ENCODE data around the gene REEP1. TPM values are rescaled to one million over a fixed set of nuclear protein-coding genes. Genes with fewer than 3 reads are reported as not detected.

Gene REEP1
- total RNA-seq, 1 experiment from 2014 or later, result 5.9 TPM

DNA sequence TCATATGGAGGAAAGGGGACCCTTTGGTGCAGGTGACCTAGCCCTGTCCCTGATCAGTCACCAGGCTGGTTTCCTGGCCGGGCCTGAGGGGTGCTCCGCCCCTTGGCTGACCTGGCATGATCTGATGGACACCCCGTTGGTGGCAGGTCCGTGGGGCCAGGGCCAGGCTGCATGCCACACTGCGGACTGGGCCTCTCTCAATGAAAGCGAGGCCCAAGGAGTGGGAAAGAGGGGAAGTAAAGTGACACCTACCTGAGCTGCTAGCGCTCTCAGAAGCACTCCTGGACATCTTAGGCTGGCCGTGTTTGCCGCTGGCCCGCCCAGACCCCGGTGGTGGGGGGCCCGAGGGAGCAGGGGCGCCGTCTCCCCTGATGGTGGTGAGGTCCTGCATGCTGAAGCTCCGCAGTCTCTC lies 105.0 kb downstream of the REEP1 start:
- H4K20me1 ChIP-seq (ENCODE audit: insufficient read depth), result no peaks in the 10 kb centered on the region
- BruUV-seq (replicated peaks), result no TSS peak
- no peak overlapping the region for H3K4me2 ChIP-seq (ENCODE audit: low read length)
- H3K9me2 ChIP-seq (ENCODE audit: insufficient read depth), result no peaks in the 10 kb centered on the region
- TF ChIP-seq CBX3 (IDR thresholded peaks at IDR 0.05; ENCODE audit: low read depth) (no peak), ZNF274 (IDR thresholded peaks at IDR 0.05; ENCODE audit: low read depth, low read length) (no peak), POLR2AphosphoS5 (IDR thresholded peaks at IDR 0.05; ENCODE audit: low read depth, low read length) (no peak), SIN3A (IDR thresholded peaks at IDR 0.05; ENCODE audit: low read depth) (no peak), ZFX (IDR thresholded peaks at IDR 0.05) (no peak), CEBPB (IDR thresholded peaks at IDR 0.05; ENCODE audit: low read depth) (no peak), YY1 (IDR thresholded peaks at IDR 0.05; ENCODE audit: extremely low read depth, insufficient replicate concordance, low read depth, low read length) (no peak), JUND (IDR thresholded peaks at IDR 0.05) (no peak)
- TF ChIP-seq, protein P1, sequence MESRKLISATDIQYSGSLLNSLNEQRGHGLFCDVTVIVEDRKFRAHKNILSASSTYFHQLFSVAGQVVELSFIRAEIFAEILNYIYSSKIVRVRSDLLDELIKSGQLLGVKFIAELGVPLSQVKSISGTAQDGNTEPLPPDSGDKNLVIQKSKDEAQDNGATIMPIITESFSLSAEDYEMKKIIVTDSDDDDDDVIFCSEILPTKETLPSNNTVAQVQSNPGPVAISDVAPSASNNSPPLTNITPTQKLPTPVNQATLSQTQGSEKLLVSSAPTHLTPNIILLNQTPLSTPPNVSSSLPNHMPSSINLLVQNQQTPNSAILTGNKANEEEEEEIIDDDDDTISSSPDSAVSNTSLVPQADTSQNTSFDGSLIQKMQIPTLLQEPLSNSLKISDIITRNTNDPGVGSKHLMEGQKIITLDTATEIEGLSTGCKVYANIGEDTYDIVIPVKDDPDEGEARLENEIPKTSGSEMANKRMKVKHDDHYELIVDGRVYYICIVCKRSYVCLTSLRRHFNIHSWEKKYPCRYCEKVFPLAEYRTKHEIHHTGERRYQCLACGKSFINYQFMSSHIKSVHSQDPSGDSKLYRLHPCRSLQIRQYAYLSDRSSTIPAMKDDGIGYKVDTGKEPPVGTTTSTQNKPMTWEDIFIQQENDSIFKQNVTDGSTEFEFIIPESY (IDR thresholded peaks at IDR 0.05; ENCODE audit: extremely low read depth, insufficient replicate concordance, low read length), result no peak
- TF ChIP-seq, protein P2, sequence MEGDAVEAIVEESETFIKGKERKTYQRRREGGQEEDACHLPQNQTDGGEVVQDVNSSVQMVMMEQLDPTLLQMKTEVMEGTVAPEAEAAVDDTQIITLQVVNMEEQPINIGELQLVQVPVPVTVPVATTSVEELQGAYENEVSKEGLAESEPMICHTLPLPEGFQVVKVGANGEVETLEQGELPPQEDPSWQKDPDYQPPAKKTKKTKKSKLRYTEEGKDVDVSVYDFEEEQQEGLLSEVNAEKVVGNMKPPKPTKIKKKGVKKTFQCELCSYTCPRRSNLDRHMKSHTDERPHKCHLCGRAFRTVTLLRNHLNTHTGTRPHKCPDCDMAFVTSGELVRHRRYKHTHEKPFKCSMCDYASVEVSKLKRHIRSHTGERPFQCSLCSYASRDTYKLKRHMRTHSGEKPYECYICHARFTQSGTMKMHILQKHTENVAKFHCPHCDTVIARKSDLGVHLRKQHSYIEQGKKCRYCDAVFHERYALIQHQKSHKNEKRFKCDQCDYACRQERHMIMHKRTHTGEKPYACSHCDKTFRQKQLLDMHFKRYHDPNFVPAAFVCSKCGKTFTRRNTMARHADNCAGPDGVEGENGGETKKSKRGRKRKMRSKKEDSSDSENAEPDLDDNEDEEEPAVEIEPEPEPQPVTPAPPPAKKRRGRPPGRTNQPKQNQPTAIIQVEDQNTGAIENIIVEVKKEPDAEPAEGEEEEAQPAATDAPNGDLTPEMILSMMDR (IDR thresholded peaks at IDR 0.05 in 2 of 3, conservative IDR thresholded peaks at IDR 0.05 in 1 of 3; ENCODE audit: borderline replicate concordance in 1 of 3, insufficient read depth in 1 of 3, low read depth in 2 of 3, low read length in 2 of 3), result no peak
- ChIA-PET RAD21 (ENCODE audit: low non-redundant PET in 1 of 2, low total read pairs in 2 of 2, uncharacterized antibody in 2 of 2, unreplicated experiment in 2 of 2) (no interaction called here), POLR2A (no interaction called here), CTCF (no interaction called here)
- H3K79me2 ChIP-seq (ENCODE audit: insufficient read depth, low read length), result no peaks in the 10 kb centered on the region
- H3K9me3 ChIP-seq (ENCODE audit: control insufficient read depth in 1 of 2, insufficient read depth in 1 of 2, low read depth in 1 of 2, low read length in 2 of 2), result no peaks in the 10 kb centered on the region
- DNase-seq (ENCODE audit: low read depth, low spot score), result no peak
- ATAC-seq, result no peak
- H3K36me3 ChIP-seq (ENCODE audit: control insufficient read depth in 1 of 2, insufficient read depth in 2 of 2, low read length in 2 of 2), result no peaks in the 10 kb centered on the region
- intact Hi-C loops (cut with micrococcal nuclease), result no loop called here
- H3K4me1 ChIP-seq (ENCODE audit: control insufficient read depth in 1 of 2, insufficient read depth in 2 of 2, low read length in 2 of 2), result no peaks in the 10 kb centered on the region; a peak in 1 of 4 replicates
- H3K27ac ChIP-seq (ENCODE audit: low read depth, low read length), result no peak overlapping the region
- no peak overlapping the region for H3K4me3 ChIP-seq (replicated peaks in 1 of 2; ENCODE audit: low read depth in 1 of 2, low read length in 2 of 2)
- H3K27me3 ChIP-seq (ENCODE audit: insufficient read depth, low read length), result no peaks in the 10 kb centered on the region
- H2AFZ ChIP-seq (ENCODE audit: low read depth, low read length, poor library complexity, severe bottlenecking), result no peak overlapping the region
- no peak overlapping the region for H3K9ac ChIP-seq (ENCODE audit: low read length)

All from HCT116 (cell line).